ENCODE results near the gene LCP2.

The LCP2 gene

DNA sequence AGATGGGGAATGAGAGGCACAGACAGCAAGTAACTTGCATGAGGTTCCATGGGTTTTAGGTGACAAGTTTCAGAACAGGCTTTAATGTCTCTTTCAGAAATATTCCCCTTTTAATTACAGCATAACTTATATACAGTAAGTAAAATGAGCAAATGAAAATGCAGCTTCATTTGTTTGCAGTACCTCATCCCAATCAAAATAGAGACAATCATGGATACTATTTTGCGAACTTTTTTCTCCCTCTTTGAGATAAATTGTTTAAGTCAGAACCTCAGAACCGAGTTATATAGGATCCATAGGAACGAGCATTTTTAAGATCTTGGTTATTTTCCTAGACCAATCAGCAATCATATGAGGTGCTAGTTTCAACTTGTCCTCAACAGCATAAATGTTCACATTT is 3.5 kb downstream of the LCP2 start:
- no peaks in the 10 kb centered on the region for H3K36me3 Mint-ChIP-seq (ENCODE audit: low read depth)
- DNase-seq, result no peak

DNA sequence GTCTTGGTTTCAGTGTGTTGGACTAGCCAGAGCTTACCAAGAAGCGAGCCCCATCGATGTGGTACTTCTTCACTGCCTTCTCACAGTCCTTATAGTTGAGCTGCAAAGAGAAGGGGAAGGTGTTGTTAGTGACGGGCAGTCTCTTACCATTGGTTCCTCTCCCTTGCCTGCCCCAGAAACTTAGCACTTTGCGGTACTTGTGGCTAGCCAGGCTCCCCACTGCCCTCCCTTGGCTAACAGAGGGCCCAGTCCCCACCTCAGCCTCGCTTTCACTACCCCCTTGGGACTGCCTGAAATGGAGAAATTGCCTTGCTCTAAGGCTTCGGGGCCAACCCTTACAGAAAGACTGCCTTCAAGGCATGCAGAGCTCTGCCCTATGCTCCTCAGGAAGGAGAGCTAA is 4.3 kb downstream of the LCP2 start:
- Mint-ChIP-seq H3K4me3 (no peak overlapping the region), H3K36me3 (ENCODE audit: low read depth) (no peaks in the 10 kb centered on the region), H3K27me3 (ENCODE audit: low read depth, poor library complexity) (peaks cover 13% of the 10 kb centered on the region), H3K9me3 (peaks cover 30% of the 10 kb centered on the region), H3K4me1 (peaks cover 10% of the 10 kb centered on the region), H3K27ac (no peak overlapping the region)
- DNase-seq, result no peak
- TF ChIP-seq, protein P1, sequence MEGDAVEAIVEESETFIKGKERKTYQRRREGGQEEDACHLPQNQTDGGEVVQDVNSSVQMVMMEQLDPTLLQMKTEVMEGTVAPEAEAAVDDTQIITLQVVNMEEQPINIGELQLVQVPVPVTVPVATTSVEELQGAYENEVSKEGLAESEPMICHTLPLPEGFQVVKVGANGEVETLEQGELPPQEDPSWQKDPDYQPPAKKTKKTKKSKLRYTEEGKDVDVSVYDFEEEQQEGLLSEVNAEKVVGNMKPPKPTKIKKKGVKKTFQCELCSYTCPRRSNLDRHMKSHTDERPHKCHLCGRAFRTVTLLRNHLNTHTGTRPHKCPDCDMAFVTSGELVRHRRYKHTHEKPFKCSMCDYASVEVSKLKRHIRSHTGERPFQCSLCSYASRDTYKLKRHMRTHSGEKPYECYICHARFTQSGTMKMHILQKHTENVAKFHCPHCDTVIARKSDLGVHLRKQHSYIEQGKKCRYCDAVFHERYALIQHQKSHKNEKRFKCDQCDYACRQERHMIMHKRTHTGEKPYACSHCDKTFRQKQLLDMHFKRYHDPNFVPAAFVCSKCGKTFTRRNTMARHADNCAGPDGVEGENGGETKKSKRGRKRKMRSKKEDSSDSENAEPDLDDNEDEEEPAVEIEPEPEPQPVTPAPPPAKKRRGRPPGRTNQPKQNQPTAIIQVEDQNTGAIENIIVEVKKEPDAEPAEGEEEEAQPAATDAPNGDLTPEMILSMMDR (IDR thresholded peaks at IDR 0.05), result no peak

More for the DNA sequence above, 3.5 kb downstream of the LCP2 start:
- peaks cover 10% of the 10 kb centered on the region for H3K27me3 Mint-ChIP-seq (ENCODE audit: low read depth, poor library complexity)
- H3K27ac Mint-ChIP-seq, result no peak overlapping the region
- H3K9me3 Mint-ChIP-seq, result peaks cover 24% of the 10 kb centered on the region
- peaks cover 10% of the 10 kb centered on the region for H3K4me1 Mint-ChIP-seq
- H3K4me3 Mint-ChIP-seq, result no peak overlapping the region
- TF ChIP-seq, protein P1 (IDR thresholded peaks at IDR 0.05), result no peak

DNA sequence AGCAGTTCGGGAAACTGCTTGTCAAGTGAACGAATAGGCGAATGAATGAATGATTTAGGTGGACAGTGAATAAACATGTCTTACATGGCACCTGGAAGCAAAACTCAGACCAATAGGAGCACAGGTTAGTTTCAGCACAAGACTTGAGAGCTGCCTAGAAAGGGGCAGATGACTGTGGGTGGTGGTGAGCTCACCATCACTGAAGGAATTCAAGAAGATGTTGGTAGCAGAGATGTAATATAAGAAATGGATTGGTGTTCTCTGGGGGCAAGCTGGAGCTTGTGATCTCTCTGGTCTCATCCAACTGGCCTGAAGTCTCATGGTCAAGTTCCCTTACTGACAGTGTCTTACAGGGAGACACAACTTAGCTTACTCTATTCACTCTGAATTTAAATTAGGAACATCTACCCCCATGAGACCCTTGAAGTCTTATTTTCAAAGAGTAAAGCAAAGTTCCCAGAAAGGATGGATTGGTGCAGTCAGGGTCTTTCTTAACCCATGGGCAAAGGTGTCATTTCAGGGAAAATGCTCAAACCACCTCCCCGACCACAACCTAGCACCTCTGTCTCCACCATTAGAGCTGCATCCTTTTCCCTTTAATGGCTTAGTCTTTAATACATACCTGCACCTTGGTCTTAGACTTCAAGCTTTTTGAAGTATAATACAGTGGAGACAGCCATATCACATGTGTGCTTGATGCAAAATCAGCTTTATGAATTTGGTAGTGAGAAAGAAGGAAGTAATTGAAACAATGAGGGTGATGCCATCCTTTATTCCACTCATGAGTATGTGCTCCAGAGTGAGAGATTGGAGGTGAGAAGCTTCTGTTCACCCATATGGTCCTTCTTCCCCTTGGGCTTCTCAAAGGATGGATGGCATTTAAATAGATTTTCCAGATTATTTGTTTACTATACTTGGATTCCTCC is 5.1 kb downstream of the LCP2 start:
- H3K27ac Mint-ChIP-seq, result no peak overlapping the region
- H3K4me1 Mint-ChIP-seq, result peaks cover 3% of the 10 kb centered on the region
- no peaks in the 10 kb centered on the region for H3K36me3 Mint-ChIP-seq (ENCODE audit: low read depth)
- TF ChIP-seq, protein P1 (IDR thresholded peaks at IDR 0.05), result no peak
- peaks cover 30% of the 10 kb centered on the region for H3K9me3 Mint-ChIP-seq
- DNase-seq, result no peak
- H3K4me3 Mint-ChIP-seq, result no peak overlapping the region
- peaks cover 9% of the 10 kb centered on the region for H3K27me3 Mint-ChIP-seq (ENCODE audit: low read depth, poor library complexity)

DNA sequence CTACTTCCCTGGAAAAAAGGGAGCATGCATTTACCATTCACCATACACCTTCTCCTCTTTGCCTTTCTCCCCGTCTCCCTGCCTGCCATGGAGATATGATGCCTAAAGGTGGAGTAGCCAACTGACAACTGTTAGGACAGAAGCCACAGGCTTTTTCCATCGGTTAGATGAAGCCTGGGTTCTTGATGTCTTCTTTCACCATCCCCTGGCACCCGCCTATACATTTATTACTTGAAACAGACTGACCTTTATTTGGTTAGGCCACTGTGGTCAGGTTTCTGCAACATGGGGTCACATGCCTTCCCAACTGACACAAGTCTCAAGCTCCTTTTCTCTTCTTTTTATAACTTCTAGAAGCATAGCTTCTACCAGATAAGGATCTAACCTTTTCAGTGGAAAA is 7.1 kb downstream of the LCP2 start:
- Mint-ChIP-seq H3K36me3 (ENCODE audit: low read depth) (no peaks in the 10 kb centered on the region), H3K27me3 (ENCODE audit: low read depth, poor library complexity) (peaks cover 16% of the 10 kb centered on the region), H3K4me1 (no peaks in the 10 kb centered on the region), H3K9me3 (peaks cover 36% of the 10 kb centered on the region), H3K4me3 (no peak overlapping the region), H3K27ac (no peak overlapping the region)
- no peak for DNase-seq
- TF ChIP-seq, protein P1 (IDR thresholded peaks at IDR 0.05), result no peak

DNA sequence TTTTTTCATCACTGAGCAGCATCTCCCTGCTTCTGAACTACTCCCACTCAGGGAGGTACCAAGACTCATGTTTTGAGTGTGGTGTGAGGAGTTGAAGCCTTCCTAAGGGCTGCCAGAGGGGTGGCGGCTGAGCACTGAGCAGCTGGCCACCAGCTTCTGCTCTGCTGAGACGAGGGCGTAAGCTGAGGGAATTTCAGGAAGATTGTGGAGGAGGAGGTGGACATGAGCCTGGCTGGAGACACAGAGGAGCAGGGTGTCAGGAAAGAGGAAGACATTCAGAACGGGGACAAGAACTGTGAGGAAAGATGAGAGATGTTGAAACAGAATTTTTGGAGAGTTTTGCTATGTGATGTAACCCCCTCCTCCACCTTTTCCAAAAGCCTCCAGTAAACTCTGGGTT is 7.8 kb downstream of the LCP2 start:
- Mint-ChIP-seq H3K27ac (no peak overlapping the region), H3K9me3 (peaks cover 44% of the 10 kb centered on the region), H3K4me1 (no peaks in the 10 kb centered on the region), H3K36me3 (ENCODE audit: low read depth) (no peaks in the 10 kb centered on the region), H3K27me3 (ENCODE audit: low read depth, poor library complexity) (peaks cover 16% of the 10 kb centered on the region), H3K4me3 (no peak overlapping the region)
- TF ChIP-seq, protein P1 (IDR thresholded peaks at IDR 0.05), result no peak
- DNase-seq, result no peak

DNA sequence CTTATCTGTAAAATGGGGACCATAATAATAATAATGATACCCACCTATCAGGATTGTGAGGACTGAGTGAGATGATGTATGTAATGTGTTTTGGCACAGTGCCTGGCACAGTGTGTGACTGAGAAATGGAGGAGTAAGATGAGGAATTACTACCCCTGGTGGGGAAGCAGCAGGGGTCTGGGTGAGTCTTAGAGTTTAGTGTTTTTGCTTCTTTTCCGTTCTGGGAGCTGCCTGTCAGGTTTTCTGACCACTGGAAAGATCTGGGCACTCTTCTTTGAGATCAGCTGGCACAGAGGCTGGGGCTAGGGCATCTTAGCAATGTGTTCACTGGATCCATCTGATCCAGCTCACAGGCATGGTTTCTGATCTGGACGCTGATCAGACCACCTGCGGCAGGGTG is 8.5 kb downstream of the LCP2 start:
- H3K27ac Mint-ChIP-seq, result peak overlapping the region; percentile 49
- peaks cover 50% of the 10 kb centered on the region for H3K9me3 Mint-ChIP-seq
- DNase-seq, result no peak
- no peaks in the 10 kb centered on the region for H3K36me3 Mint-ChIP-seq (ENCODE audit: low read depth)
- peaks cover 14% of the 10 kb centered on the region for H3K27me3 Mint-ChIP-seq (ENCODE audit: low read depth, poor library complexity)
- H3K4me1 Mint-ChIP-seq, result no peaks in the 10 kb centered on the region
- H3K4me3 Mint-ChIP-seq, result no peak overlapping the region
- TF ChIP-seq, protein P1 (IDR thresholded peaks at IDR 0.05), result no peak
